DND-41 (cell line): ENCODE results near the gene SIPA1L3.

Experiments used
- ATAC-seq: fragments of 200-7000 bp; cut with Tn5 transposase; 3 replicates; pipeline ENCODE4 v1.9.1; 2021; ENCODE audit warnings: low read depth; ENCODE audit not compliant: insufficient read depth
- DNase-seq: peaks from one replicate; pipeline ENCODE4 v3.0.0-alpha.2; 2020
- H2AFZ ChIP-seq: 2 replicates; pipeline ENCODE4 v1.6.0; 2012; ENCODE audit warnings: low read depth, low read length
- H3K27ac ChIP-seq: 2 replicates; pipeline ENCODE4 v1.5.1; 2012; ENCODE audit warnings: low read length, inconsistent platforms
- H3K27me3 ChIP-seq: fragments of 200-600 bp; sonication (generic); 2 replicates; pipeline ENCODE4 v1.6.0; 2012; ENCODE audit warnings: low read length, mild to moderate bottlenecking, inconsistent platforms; ENCODE audit not compliant: insufficient read depth, poor library complexity
- H3K36me3 ChIP-seq: 2 replicates; pipeline ENCODE4 v1.5.1; 2012; ENCODE audit warnings: low read length, inconsistent platforms; ENCODE audit not compliant: insufficient read depth
- H3K4me1 ChIP-seq: 2 replicates; pipeline ENCODE4 v1.5.1; 2012; ENCODE audit warnings: mild to moderate bottlenecking, low read length; ENCODE audit not compliant: insufficient read depth
- H3K4me2 ChIP-seq: 2 replicates; pipeline ENCODE4 v1.6.0; 2012; ENCODE audit warnings: mild to moderate bottlenecking, moderate library complexity, low read length, inconsistent platforms; ENCODE audit not compliant: insufficient read depth
- H3K4me3 ChIP-seq, 2 experiments: fragments of 200-600 bp in 1 of 2; shearing (Covaris generic) in 1 of 2; 2 replicates each; pipeline ENCODE4 v1.5.1; 2012 to 2016; ENCODE audit warnings: inconsistent platforms in 2 of 2, low read length in 2 of 2, mild to moderate bottlenecking in 2 of 2, low read depth in 1 of 2, moderate library complexity in 1 of 2
- H3K79me2 ChIP-seq: 2 replicates; pipeline ENCODE4 v1.6.0; 2012; ENCODE audit warnings: low read length, inconsistent platforms; ENCODE audit not compliant: insufficient read depth
- H3K9ac ChIP-seq: 2 replicates; pipeline ENCODE4 v1.6.0; 2012; ENCODE audit warnings: low read depth, mild to moderate bottlenecking, inconsistent platforms, low read length, moderate library complexity
- H3K9me3 ChIP-seq: 2 replicates; pipeline ENCODE4 v1.5.1; 2012; ENCODE audit warnings: low read length, moderate library complexity, mild to moderate bottlenecking, inconsistent platforms; ENCODE audit not compliant: insufficient read depth, severe bottlenecking
- H4K20me1 ChIP-seq: 2 replicates; pipeline ENCODE4 v1.6.0; 2012; ENCODE audit warnings: low read length; ENCODE audit not compliant: insufficient read depth
- EZH2 ChIP-seq: IDR thresholded peaks from 3 replicates; pipeline ENCODE4 v1.6.1; 2012; ENCODE audit warnings: borderline replicate concordance, low read depth, mild to moderate bottlenecking, moderate library complexity, low read length, inconsistent platforms; ENCODE audit not compliant: severe bottlenecking
- TF ChIP-seq, protein P1 (sequence below): IDR thresholded peaks from 2 replicates; pipeline ENCODE4 v1.5.1; 2012; ENCODE audit warnings: borderline replicate concordance, low read length, moderate library complexity, mild to moderate bottlenecking; ENCODE audit not compliant: poor library complexity, severe bottlenecking; ENCODE audit errors: extremely low read depth

SIPA1L3 gene

DNA sequence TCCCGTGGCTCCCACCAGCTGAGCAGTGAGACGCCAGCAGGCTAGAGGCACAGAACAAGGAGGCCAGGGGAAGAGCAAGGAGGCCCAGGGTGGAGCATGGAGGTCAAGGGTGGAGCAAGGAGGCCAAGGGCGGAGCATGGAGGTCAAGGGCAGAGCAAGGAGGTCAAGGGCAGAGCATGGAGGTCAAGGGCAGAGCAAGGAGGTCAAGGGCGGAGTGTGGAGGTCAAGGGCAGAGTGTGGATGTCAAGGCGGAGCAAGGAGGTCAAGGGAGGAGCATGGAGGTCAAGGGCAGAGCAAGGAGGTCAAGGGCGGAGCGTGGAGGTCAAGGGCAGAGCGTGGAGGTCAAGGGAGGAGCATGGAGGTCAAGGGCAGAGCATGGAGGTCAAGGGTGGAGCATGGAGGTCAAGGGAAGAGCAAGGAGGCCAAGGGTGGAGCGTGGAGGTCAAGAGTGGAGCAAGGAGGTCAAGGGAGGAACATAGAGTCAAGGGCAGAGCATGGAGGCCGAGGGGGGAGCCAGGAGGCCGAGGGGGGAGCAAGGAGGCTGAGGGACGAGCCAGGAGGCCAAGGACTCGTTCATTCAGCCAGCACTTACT lies 289.3 kb downstream of the SIPA1L3 start:
- no peaks in the 10 kb centered on the region for H3K79me2 ChIP-seq
- no peak overlapping the region for H2AFZ ChIP-seq
- H3K4me1 ChIP-seq: no peaks in the 10 kb centered on the region
- H3K9me3 ChIP-seq: no peaks in the 10 kb centered on the region
- H4K20me1 ChIP-seq: no peaks in the 10 kb centered on the region
- H3K9ac ChIP-seq: no peak overlapping the region
- H3K36me3 ChIP-seq: 0 out of 2 replicates have a peak, but pooled peaks cover 8% of the 10 kb centered on the region
- DNase-seq (no peak), ATAC-seq (no peak)
- no peak overlapping the region for H3K27ac ChIP-seq
- TF ChIP-seq, protein P1, sequence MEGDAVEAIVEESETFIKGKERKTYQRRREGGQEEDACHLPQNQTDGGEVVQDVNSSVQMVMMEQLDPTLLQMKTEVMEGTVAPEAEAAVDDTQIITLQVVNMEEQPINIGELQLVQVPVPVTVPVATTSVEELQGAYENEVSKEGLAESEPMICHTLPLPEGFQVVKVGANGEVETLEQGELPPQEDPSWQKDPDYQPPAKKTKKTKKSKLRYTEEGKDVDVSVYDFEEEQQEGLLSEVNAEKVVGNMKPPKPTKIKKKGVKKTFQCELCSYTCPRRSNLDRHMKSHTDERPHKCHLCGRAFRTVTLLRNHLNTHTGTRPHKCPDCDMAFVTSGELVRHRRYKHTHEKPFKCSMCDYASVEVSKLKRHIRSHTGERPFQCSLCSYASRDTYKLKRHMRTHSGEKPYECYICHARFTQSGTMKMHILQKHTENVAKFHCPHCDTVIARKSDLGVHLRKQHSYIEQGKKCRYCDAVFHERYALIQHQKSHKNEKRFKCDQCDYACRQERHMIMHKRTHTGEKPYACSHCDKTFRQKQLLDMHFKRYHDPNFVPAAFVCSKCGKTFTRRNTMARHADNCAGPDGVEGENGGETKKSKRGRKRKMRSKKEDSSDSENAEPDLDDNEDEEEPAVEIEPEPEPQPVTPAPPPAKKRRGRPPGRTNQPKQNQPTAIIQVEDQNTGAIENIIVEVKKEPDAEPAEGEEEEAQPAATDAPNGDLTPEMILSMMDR: no peak
- TF ChIP-seq EZH2: no peak
- H3K27me3 ChIP-seq: no peaks in the 10 kb centered on the region
- no peak overlapping the region for H3K4me2 ChIP-seq
- H3K4me3 ChIP-seq: no peak overlapping the region

DNA sequence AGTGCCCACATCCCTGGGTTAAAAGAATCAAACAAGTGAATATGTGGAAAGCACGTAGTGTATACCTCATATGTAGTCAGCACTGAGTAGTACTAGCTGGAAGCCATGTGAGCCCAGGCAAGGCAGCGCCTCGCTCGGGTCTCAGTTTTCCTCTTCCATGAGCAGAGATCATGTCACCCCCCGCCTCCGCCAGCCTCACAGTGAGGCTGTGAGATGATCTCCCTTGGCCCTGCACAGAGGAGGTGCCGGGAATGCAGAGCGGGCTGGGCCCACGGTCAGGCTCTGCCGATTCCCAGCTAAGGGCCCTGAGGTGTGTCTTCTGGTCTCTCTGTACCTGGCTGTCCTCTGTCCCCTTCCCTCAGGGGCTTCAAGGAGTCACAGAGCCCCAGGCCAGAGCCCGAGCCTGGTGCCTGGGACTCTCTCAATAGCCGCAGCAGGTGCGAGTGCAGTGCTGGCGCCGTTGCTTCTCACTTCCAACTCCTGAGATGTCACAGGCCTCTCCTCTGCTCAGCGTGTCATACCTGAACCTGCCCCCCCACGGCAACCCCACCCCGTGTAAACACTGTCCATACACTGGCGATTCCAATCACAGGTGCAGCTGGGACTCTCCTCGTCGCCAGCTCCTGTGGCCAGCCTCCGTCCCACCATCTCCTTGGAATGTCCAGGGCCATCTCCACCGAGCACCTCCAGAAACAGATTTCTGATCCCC lies 290.1 kb downstream of the SIPA1L3 start:
- H3K9me3 ChIP-seq: no peaks in the 10 kb centered on the region
- no peak for ATAC-seq
- no peak for DNase-seq
- H3K9ac ChIP-seq: no peak overlapping the region
- no peaks in the 10 kb centered on the region for H3K79me2 ChIP-seq
- H3K4me2 ChIP-seq: no peak overlapping the region
- TF ChIP-seq, protein P1: no peak
- TF ChIP-seq EZH2: no peak
- H3K27ac ChIP-seq: no peak overlapping the region
- H3K36me3 ChIP-seq: peaks cover 8% of the 10 kb centered on the region; the same call in 1 of the 2 replicates
- no peaks in the 10 kb centered on the region for H4K20me1 ChIP-seq
- H3K27me3 ChIP-seq: no peaks in the 10 kb centered on the region
- H3K4me1 ChIP-seq: no peaks in the 10 kb centered on the region
- H3K4me3 ChIP-seq: no peak overlapping the region
- H2AFZ ChIP-seq: no peak overlapping the region

DNA sequence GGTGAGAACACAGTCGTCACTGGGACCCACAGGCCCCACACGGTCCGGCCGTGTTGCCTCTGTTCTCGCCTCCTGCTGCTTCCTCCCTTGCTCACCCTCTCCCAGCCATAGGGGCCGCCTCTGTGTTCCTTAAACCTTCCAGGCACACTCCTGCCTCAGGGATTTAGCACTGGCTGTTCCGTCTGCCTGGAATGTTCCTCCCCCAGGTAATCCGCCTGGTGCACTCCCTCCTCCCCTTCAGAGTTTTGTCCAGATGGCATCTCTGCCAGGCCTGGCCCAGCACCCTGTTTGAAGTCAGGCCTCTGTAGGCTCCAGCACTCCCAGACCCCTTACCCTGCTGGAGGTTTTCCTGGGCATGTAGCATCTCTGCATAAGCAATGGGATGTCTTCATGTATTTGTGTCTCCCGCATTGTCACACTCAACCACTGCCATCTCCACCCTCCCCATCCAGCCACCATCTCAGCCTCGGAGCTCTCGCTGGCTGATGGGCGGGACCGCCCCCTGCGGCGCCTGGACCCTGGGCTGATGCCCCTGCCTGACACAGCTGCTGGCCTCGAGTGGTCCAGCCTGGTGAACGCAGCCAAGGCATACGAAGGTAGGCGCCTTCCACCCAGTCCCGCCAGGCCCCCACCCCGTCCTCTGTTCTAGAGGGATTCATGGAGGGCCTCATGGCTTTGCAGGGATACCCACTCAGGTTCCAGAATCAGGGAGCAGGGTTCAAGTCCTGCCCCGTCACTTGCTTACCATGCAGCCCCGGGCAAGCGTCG lies 291.1 kb downstream of the SIPA1L3 start:
- DNase-seq (no peak), ATAC-seq (no peak)
- Histone ChIP-seq H3K27ac (no peak overlapping the region), H3K9me3 (no peaks in the 10 kb centered on the region), H3K36me3 (peaks cover 8% of the 10 kb centered on the region; the same call in 1 of the 2 replicates), H2AFZ (no peak overlapping the region), H3K4me3 (no peak overlapping the region), H3K9ac (no peak overlapping the region), H3K4me1 (no peaks in the 10 kb centered on the region), H3K4me2 (no peak overlapping the region), H3K27me3 (no peaks in the 10 kb centered on the region), H3K79me2 (no peaks in the 10 kb centered on the region), H4K20me1 (no peaks in the 10 kb centered on the region)
- no peak for TF ChIP-seq EZH2

DNA sequence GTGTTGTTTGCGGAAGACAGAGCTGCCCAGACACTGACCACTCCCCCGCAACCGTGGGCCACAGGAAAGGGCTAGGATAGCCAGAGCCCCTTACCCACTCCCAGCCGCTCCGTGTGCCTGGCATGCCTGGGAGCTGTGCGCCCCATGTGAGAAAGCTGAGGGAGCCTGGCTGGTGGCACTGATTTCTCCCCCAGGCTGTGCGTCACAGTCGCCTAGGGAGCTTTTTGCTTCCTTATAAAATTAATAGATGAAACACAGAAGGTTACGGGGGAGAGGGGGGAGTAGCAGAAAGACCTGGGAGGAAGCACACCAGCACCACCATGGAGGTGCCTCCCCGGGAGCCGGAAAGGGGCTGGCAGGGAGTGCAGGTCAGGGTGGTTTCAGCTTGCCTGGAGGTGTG lies 292.3 kb downstream of the SIPA1L3 start:
- no peak overlapping the region for H3K4me3 ChIP-seq
- no peaks in the 10 kb centered on the region for H4K20me1 ChIP-seq
- H3K27ac ChIP-seq: no peak overlapping the region
- H3K9me3 ChIP-seq: no peaks in the 10 kb centered on the region
- ATAC-seq (no peak), DNase-seq (no peak)
- H3K27me3 ChIP-seq: no peaks in the 10 kb centered on the region
- no peak overlapping the region for H3K4me2 ChIP-seq
- peaks cover 8% of the 10 kb centered on the region; the same call in 1 of the 2 replicates for H3K36me3 ChIP-seq
- TF ChIP-seq, protein P1: no peak
- no peaks in the 10 kb centered on the region for H3K4me1 ChIP-seq
- H2AFZ ChIP-seq: no peak overlapping the region
- no peaks in the 10 kb centered on the region for H3K79me2 ChIP-seq
- no peak overlapping the region for H3K9ac ChIP-seq
